GM23338 (cell line): ENCODE data around the gene RNGTT.

Experiments
- CREB1 ChIP-seq: fragments of 250-450 bp; sonication (Bioruptor Pico); IDR thresholded peaks from 2 replicates; pipeline ENCODE4 v1.5.0; 2020; ENCODE audit warnings: low read depth, mild to moderate bottlenecking, moderate library complexity
- EZH2 ChIP-seq: fragments of 200-600 bp; sonication (generic); IDR thresholded peaks from one replicate; pipeline ENCODE4 v1.8.0; 2017; ENCODE audit warnings: antibody characterized with exemption, mild to moderate bottlenecking, low read depth; ENCODE audit not compliant: unreplicated experiment
- EZH2phosphoT487 ChIP-seq: fragments of 200-600 bp; sonication (generic); IDR thresholded peaks from one replicate; pipeline ENCODE4 v1.8.1; 2018; ENCODE audit warnings: antibody characterized with exemption; ENCODE audit not compliant: unreplicated experiment
- JUNB ChIP-seq: IDR thresholded peaks from one replicate; pipeline ENCODE4 v1.6.1; 2016; ENCODE audit warnings: antibody characterized with exemption; ENCODE audit not compliant: unreplicated experiment
- NANOG ChIP-seq: IDR thresholded peaks from 2 replicates; pipeline ENCODE4 v1.6.1; 2016; ENCODE audit warnings: antibody characterized with exemption, borderline replicate concordance
- POLR2AphosphoS5 ChIP-seq: IDR thresholded peaks from 2 replicates; pipeline ENCODE4 v1.6.1; 2016; ENCODE audit warnings: antibody characterized with exemption, low read depth
- STAT1 ChIP-seq: IDR thresholded peaks from one replicate; pipeline ENCODE4 v1.6.1; 2016; ENCODE audit warnings: antibody characterized with exemption; ENCODE audit not compliant: unreplicated experiment
- ZNF114 ChIP-seq: fragments of 250-450 bp; sonication (Bioruptor Pico); IDR thresholded peaks from 2 replicates; pipeline ENCODE4 v1.5.0; 2020; ENCODE audit warnings: mild to moderate bottlenecking, moderate library complexity
- ZNF331 ChIP-seq: fragments of 250-450 bp; sonication (Bioruptor Pico); IDR thresholded peaks from 2 replicates; pipeline ENCODE4 v1.5.0; 2020; ENCODE audit warnings: low read depth, mild to moderate bottlenecking, moderate library complexity
- TF ChIP-seq, protein P1 (sequence below), 2 experiments: fragments of 200-600 bp in 1 of 2; sonication (generic) in 1 of 2; conservative IDR thresholded peaks; 2 replicates each; pipeline versions ENCODE4 v1.5.1 to v1.6.1; 2016 to 2017; ENCODE audit warnings: antibody characterized with exemption in 2 of 2, low read depth in 2 of 2, mild to moderate bottlenecking in 2 of 2, moderate library complexity in 1 of 2
- TF ChIP-seq, protein P2 (sequence below): IDR thresholded peaks from one replicate; pipeline ENCODE4 v1.6.1; 2018; ENCODE audit warnings: antibody characterized with exemption; ENCODE audit not compliant: unreplicated experiment
- TF ChIP-seq, protein P3 (sequence below): IDR thresholded peaks from 2 replicates; pipeline ENCODE4 v1.6.1; 2016; ENCODE audit warnings: antibody characterized with exemption

DNA sequence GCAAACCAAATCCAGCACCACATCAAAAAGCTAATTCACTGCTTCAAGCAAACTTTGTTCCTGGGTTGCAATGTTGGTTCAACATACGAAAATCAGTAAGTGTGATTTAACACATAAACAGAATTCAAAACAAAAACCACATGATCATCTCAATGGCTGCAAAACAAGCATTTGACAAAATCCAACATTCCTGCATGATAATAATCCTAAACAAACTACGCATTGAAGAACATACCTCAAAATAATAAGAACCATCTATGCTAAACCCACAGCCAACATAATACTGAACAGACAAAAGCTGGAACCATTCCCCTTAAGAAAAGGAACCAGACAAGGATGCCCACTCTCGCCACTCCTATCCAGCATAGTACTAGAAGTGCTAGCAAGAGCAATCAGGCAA, 49.9 kb downstream of the RNGTT start:
- TF ChIP-seq, protein P1, sequence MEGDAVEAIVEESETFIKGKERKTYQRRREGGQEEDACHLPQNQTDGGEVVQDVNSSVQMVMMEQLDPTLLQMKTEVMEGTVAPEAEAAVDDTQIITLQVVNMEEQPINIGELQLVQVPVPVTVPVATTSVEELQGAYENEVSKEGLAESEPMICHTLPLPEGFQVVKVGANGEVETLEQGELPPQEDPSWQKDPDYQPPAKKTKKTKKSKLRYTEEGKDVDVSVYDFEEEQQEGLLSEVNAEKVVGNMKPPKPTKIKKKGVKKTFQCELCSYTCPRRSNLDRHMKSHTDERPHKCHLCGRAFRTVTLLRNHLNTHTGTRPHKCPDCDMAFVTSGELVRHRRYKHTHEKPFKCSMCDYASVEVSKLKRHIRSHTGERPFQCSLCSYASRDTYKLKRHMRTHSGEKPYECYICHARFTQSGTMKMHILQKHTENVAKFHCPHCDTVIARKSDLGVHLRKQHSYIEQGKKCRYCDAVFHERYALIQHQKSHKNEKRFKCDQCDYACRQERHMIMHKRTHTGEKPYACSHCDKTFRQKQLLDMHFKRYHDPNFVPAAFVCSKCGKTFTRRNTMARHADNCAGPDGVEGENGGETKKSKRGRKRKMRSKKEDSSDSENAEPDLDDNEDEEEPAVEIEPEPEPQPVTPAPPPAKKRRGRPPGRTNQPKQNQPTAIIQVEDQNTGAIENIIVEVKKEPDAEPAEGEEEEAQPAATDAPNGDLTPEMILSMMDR (conservative IDR thresholded peaks at IDR 0.05; ENCODE audit: low read depth in 2 of 2) = no peak
- TF ChIP-seq, protein P2, sequence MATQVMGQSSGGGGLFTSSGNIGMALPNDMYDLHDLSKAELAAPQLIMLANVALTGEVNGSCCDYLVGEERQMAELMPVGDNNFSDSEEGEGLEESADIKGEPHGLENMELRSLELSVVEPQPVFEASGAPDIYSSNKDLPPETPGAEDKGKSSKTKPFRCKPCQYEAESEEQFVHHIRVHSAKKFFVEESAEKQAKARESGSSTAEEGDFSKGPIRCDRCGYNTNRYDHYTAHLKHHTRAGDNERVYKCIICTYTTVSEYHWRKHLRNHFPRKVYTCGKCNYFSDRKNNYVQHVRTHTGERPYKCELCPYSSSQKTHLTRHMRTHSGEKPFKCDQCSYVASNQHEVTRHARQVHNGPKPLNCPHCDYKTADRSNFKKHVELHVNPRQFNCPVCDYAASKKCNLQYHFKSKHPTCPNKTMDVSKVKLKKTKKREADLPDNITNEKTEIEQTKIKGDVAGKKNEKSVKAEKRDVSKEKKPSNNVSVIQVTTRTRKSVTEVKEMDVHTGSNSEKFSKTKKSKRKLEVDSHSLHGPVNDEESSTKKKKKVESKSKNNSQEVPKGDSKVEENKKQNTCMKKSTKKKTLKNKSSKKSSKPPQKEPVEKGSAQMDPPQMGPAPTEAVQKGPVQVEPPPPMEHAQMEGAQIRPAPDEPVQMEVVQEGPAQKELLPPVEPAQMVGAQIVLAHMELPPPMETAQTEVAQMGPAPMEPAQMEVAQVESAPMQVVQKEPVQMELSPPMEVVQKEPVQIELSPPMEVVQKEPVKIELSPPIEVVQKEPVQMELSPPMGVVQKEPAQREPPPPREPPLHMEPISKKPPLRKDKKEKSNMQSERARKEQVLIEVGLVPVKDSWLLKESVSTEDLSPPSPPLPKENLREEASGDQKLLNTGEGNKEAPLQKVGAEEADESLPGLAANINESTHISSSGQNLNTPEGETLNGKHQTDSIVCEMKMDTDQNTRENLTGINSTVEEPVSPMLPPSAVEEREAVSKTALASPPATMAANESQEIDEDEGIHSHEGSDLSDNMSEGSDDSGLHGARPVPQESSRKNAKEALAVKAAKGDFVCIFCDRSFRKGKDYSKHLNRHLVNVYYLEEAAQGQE = no peak
- TF ChIP-seq JUNB = no peak
- TF ChIP-seq CREB1 (CRISPR knock-in tag) = no peak
- no peak for TF ChIP-seq EZH2phosphoT487
- no peak for TF ChIP-seq EZH2
- no peak for TF ChIP-seq POLR2AphosphoS5
- TF ChIP-seq NANOG = no peak
- TF ChIP-seq, protein P3, sequence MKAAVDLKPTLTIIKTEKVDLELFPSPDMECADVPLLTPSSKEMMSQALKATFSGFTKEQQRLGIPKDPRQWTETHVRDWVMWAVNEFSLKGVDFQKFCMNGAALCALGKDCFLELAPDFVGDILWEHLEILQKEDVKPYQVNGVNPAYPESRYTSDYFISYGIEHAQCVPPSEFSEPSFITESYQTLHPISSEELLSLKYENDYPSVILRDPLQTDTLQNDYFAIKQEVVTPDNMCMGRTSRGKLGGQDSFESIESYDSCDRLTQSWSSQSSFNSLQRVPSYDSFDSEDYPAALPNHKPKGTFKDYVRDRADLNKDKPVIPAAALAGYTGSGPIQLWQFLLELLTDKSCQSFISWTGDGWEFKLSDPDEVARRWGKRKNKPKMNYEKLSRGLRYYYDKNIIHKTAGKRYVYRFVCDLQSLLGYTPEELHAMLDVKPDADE = no peak
- no peak for TF ChIP-seq ZNF331 (CRISPR knock-in tag)
- TF ChIP-seq STAT1 = no peak
- no peak for TF ChIP-seq ZNF114 (CRISPR knock-in tag)
